Activated T-helper 17 cell treated with anti-CD3 and anti-CD28 coated beads, Interleukin-2, amount 50 U/mL, for 72 hours (primary cell): ENCODE data around the gene RAN. TPM values are rescaled to one million over a fixed set of nuclear protein-coding genes. Genes with fewer than 3 reads are reported as not detected.

Experiments used
- ATAC-seq: fragments of 150-1000 bp; cut with Tn5 transposase; replicated peaks from 2 replicates; pipeline ENCODE4 v1.10.0; 2021; ENCODE audit warnings: mild to moderate bottlenecking, moderate library complexity
- H3K27ac Mint-ChIP-seq: one replicate; pipeline ENCODE4 v1.8.0; 2022; ENCODE audit warnings: mixed read lengths
- H3K27me3 Mint-ChIP-seq: one replicate; pipeline ENCODE4 v1.8.0; 2022; ENCODE audit warnings: mixed read lengths
- H3K36me3 Mint-ChIP-seq: one replicate; pipeline ENCODE4 v1.8.0; 2022; ENCODE audit warnings: low read depth, mild to moderate bottlenecking, mixed read lengths
- H3K4me1 Mint-ChIP-seq: one replicate; pipeline ENCODE4 v1.8.0; 2022; ENCODE audit warnings: mixed read lengths
- H3K4me3 Mint-ChIP-seq: one replicate; pipeline ENCODE4 v1.8.0; 2022; ENCODE audit warnings: mild to moderate bottlenecking, mixed read lengths
- H3K9me3 Mint-ChIP-seq: one replicate; pipeline ENCODE4 v1.8.0; 2022; ENCODE audit warnings: mixed read lengths
- total RNA-seq, 2 donors: library from RNA; stranded (reverse); gene quantifications; one replicate each; pipeline ENCODE4 v1.2.3, GENCODE V29; 2022

The RAN gene
- total RNA-seq, 2 donors from 2014 or later = 1,449 to 2,120 TPM

DNA sequence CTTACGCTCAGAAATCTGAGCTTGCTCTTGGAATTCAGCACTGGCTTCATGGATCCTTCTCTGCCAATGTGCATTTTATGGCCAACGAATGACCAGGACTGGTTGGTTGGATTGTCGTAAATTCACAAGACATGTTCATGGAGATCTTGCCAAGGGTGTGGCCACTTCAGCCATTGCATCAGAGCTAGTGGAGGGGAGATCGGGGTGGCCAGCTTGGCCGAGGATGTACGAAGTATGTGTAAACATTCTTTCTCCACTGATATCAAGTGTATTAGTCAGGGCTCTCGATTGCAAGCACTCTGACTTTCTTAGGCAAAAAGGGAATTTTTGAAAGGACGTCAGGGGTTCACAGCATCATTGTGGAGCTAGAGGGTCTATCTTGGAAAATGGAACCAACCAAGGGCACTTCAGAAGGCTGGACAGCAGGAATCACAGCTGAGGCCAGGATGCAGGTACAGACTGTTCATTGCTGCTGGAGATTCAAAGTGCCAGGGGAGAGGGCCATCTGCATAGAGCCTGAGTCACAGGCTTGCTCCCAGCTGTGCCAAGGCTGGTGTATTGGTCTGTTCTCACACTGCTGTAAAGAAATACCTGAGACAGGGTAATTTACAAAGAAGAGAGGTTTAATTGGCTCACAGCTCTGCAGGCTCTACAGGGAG lies 49.0 kb downstream of the RAN start:
- Mint-ChIP-seq H3K27me3 (peaks cover 53% of the 10 kb centered on the region), H3K9me3 (no peaks in the 10 kb centered on the region), H3K36me3 (no peaks in the 10 kb centered on the region), H3K4me1 (no peaks in the 10 kb centered on the region), H3K4me3 (no peak overlapping the region), H3K27ac (no peak overlapping the region)
- no peak for ATAC-seq

DNA sequence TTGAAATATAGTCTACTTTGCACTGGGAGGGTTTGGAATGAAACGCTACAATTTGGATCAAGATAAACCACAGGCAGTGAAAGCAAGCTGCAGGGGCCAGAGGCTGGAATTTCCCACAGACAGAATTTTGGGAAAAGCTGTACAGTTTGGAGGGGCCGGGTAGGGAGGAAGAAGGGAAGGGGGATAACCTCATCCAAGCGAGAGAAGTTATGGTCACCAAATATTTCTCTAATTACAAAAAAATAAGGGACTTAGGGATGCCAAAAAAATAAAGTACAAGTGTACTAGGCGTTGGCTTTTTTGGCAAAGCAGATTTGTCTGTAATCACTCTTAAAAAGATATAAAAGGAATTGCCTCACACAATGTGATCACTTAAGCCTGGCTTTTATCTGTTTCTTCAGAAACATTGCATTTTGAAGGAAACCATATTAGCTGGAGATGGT lies 50.7 kb downstream of the RAN start:
- Mint-ChIP-seq H3K36me3 (no peaks in the 10 kb centered on the region), H3K27ac (no peak overlapping the region), H3K4me3 (no peak overlapping the region), H3K9me3 (no peaks in the 10 kb centered on the region), H3K27me3 (peaks cover 45% of the 10 kb centered on the region), H3K4me1 (no peaks in the 10 kb centered on the region)
- ATAC-seq = no peak

DNA sequence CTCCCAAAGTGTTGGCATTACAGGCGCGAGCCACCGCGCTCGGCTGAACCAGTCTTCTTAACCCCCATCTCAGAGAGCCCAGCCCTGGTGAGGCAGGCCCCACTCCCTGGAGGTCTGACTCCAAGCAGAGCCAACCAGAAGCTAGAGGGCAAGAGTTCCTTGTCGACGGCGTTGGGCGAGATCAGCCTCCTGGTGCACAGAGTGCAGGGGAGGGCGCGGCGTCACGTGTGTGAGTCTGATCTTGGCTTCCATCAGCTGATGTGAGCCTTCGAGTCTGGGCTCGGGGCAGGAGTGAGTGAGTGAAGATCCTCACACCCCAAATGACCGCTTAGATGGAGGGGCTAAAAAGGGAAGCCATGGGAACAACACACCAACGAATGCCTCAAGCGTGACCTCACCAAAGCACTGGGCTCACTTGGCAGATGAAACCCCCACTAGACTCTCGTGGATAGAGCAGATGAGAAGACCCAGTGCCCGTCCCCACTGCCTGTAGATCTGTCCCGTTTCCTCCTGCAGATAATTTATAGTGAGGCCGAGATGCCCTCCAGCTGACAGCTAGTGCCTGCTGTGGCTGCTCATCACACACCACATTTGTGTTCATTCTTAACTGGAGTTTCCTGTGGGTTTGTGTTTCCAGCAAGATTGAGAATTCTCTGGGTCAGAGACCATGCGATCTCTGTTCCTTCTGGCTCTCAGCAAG lies 53.2 kb downstream of the RAN start:
- no peaks in the 10 kb centered on the region for H3K9me3 Mint-ChIP-seq
- no peak overlapping the region for H3K4me3 Mint-ChIP-seq
- no peaks in the 10 kb centered on the region for H3K4me1 Mint-ChIP-seq
- H3K36me3 Mint-ChIP-seq = no peaks in the 10 kb centered on the region
- peaks cover 37% of the 10 kb centered on the region for H3K27me3 Mint-ChIP-seq
- ATAC-seq = no peak
- H3K27ac Mint-ChIP-seq = no peak overlapping the region

GRCh38 chr12:130925666-130926015 lies 53.8 kb downstream of the RAN start:
- Mint-ChIP-seq H3K9me3 (no peaks in the 10 kb centered on the region), H3K4me1 (no peaks in the 10 kb centered on the region), H3K36me3 (no peaks in the 10 kb centered on the region), H3K4me3 (no peak overlapping the region), H3K27me3 (peaks cover 33% of the 10 kb centered on the region), H3K27ac (no peak overlapping the region)
- ATAC-seq = no peak

Other genes starting within 250 kb of the RAN start
- gene RIMBP2, start 155.8 kb upstream of the RAN start, total RNA-seq = under 1 TPM in 1 of 2 donors, not detected in 1; 0.29 TPM
- 10 to 100 TPM; 16.5 to 18.2 TPM for gene STX2, start 32.8 kb upstream of the RAN start, total RNA-seq
- 1 to 10 TPM in 1 of 2 donors, not detected in 1; 2.7 TPM for gene ADGRD1, start 81.8 kb downstream of the RAN start, total RNA-seq